HFFc6 (cell line): Measurements from ENCODE around the gene ATP11A. TPM values are rescaled to one million over a fixed set of nuclear protein-coding genes. Genes with fewer than 3 reads are reported as not detected.
"Not testable (repeated sequence)": the region's sequence is repeated elsewhere in the genome, so short reads cannot be mapped to it uniquely, and the experiment has no call there.

ENCODE experiments used
- DNase-seq: peaks from one replicate; pipeline ENCODE4 v3.0.0-alpha.2; 2018
- H3K27ac Mint-ChIP-seq: 2 replicates; pipeline ENCODE4 v1.8.0; 2020; ENCODE audit warnings: mild to moderate bottlenecking, mixed read lengths
- H3K27me3 Mint-ChIP-seq: 2 replicates; pipeline ENCODE4 v1.8.0; 2021; ENCODE audit warnings: mild to moderate bottlenecking, moderate library complexity, mixed read lengths; ENCODE audit not compliant: insufficient read depth
- H3K36me3 Mint-ChIP-seq: 2 replicates; pipeline ENCODE4 v1.8.0; 2021; ENCODE audit warnings: low read depth, mixed read lengths
- H3K4me1 Mint-ChIP-seq: 2 replicates; pipeline ENCODE4 v1.8.0; 2020; ENCODE audit warnings: low read depth, mixed read lengths
- H3K4me3 Mint-ChIP-seq: 2 replicates; pipeline ENCODE4 v1.8.0; 2020; ENCODE audit warnings: mild to moderate bottlenecking, moderate library complexity, mixed read lengths
- H3K9me3 Mint-ChIP-seq: 2 replicates; pipeline ENCODE4 v1.8.0; 2020; ENCODE audit warnings: mild to moderate bottlenecking, mixed read lengths
- total RNA-seq, 6 experiments: library from RNA; stranded (reverse); fragmentation: NEBNext Ultra II Directional; extraction: Animal tissue kit (Norgen Biotek cat#: 25700); gene quantifications; 2 replicates in 1 of 6; 3 replicates in 5 of 6; pipeline ENCODE4 v1.2.3, GENCODE V29; 2021
- TF ChIP-seq, protein P1 (sequence below): fragments of 200-600 bp; sonication (generic); IDR thresholded peaks from 2 replicates; pipeline ENCODE4 v1.5.0; 2021; ENCODE audit warnings: antibody characterized with exemption, mild to moderate bottlenecking

Gene ATP11A
- total RNA-seq, 6 experiments from 2014 or later: 4.3 to 29.9 (median 6.5) TPM

DNA sequence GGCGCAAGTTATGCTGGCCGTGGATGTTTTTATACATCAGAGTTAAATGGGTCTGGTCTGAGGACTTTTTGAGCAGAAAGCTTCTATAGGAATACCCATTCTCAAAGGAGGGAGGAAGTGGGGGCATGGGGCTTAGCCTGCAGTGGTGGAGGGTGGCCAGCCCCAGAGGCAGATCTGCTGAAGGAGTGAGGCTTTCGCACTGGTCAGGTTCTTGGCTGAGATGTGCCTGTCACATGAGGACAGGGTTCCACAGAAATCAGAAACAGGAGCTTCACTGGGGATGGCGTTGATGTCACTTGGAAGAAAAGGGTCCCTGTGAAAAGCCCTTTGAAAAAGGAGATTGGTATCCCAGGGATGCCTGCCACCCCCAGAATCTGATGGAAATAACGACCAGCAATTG, 178.5 kb downstream of the ATP11A start:
- H3K36me3 Mint-ChIP-seq: peaks cover 9% of the 10 kb centered on the region; the same call in 1 of the 2 replicates
- peaks cover 6% of the 10 kb centered on the region for H3K27me3 Mint-ChIP-seq
- H3K4me3 Mint-ChIP-seq: no peak overlapping the region
- H3K9me3 Mint-ChIP-seq: no peaks in the 10 kb centered on the region; the same call in 1 of the 2 replicates
- H3K4me1 Mint-ChIP-seq: no peaks in the 10 kb centered on the region
- TF ChIP-seq, protein P1, sequence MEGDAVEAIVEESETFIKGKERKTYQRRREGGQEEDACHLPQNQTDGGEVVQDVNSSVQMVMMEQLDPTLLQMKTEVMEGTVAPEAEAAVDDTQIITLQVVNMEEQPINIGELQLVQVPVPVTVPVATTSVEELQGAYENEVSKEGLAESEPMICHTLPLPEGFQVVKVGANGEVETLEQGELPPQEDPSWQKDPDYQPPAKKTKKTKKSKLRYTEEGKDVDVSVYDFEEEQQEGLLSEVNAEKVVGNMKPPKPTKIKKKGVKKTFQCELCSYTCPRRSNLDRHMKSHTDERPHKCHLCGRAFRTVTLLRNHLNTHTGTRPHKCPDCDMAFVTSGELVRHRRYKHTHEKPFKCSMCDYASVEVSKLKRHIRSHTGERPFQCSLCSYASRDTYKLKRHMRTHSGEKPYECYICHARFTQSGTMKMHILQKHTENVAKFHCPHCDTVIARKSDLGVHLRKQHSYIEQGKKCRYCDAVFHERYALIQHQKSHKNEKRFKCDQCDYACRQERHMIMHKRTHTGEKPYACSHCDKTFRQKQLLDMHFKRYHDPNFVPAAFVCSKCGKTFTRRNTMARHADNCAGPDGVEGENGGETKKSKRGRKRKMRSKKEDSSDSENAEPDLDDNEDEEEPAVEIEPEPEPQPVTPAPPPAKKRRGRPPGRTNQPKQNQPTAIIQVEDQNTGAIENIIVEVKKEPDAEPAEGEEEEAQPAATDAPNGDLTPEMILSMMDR: no peak
- H3K27ac Mint-ChIP-seq: no peak overlapping the region
- DNase-seq: no peak

DNA sequence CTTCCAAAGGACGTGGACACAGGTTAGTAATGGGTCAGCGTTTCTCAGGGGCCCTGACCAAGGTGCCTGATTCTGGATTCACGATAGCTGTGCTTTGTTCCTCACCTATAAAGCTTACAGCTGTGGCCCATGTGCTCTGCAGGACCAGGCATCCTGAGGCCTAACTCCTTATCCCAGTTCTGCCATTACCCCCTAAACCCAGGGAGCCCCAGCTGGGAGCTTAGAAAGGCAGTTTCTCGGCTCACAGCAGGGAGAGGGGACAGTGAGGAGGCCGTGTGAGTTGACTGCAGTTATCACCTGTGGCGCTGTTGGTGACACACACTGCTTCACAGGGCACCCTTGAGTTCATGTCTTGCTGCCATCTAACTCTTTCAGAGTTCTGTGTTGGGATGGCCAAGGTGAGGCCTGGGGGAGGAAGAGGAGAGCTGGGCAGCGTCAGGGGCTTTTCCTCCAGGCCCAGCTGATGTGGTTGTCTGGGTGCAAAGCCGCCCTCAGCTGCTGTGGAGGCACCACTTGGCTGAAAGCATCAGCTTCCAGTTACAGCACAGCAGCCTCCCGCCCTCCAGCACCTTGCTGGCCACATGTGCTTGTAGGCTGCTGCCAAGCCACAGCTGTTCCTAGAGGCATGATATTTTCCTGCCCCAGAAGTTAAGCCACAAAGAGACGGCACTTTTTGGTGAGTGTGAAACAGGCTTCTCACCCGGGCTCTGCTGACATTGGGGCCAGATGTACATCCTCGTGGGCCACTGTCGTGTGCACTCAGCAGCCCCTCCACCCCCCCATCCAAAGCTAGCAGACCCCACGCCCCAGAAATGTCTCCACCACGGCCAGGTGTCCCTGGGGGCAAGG, 179.6 kb downstream of the ATP11A start:
- Mint-ChIP-seq H3K36me3 (peaks cover 9% of the 10 kb centered on the region; the same call in 1 of the 2 replicates), H3K27me3 (peaks cover 6% of the 10 kb centered on the region), H3K27ac (no peak overlapping the region), H3K9me3 (no peaks in the 10 kb centered on the region; the same call in 1 of the 2 replicates), H3K4me1 (no peaks in the 10 kb centered on the region), H3K4me3 (no peak overlapping the region)
- TF ChIP-seq, protein P1: no peak
- DNase-seq: no peak

GRCh38 chr13:112870051-112870331, 180.2 kb downstream of the ATP11A start:
- Mint-ChIP-seq H3K9me3 (no peaks in the 10 kb centered on the region; the same call in 1 of the 2 replicates), H3K36me3 (peaks cover 9% of the 10 kb centered on the region; the same call in 1 of the 2 replicates), H3K4me1 (no peaks in the 10 kb centered on the region), H3K27ac (no peak overlapping the region), H3K4me3 (no peak overlapping the region), H3K27me3 (peaks cover 6% of the 10 kb centered on the region)
- DNase-seq: no peak
- TF ChIP-seq, protein P1: no peak

- no peak for DNase-seq
- Mint-ChIP-seq H3K4me1 (no peaks in the 10 kb centered on the region), H3K27me3 (peaks cover 6% of the 10 kb centered on the region), H3K4me3 (no peak overlapping the region), H3K36me3 (peaks cover 8% of the 10 kb centered on the region; the same call in 1 of the 2 replicates), H3K9me3 (no peaks in the 10 kb centered on the region; the same call in 1 of the 2 replicates), H3K27ac (no peak overlapping the region)
- TF ChIP-seq, protein P1: no peak
These were observed 181.0 kb downstream of the ATP11A start for GRCh38 chr13:112870737-112871287.

DNA sequence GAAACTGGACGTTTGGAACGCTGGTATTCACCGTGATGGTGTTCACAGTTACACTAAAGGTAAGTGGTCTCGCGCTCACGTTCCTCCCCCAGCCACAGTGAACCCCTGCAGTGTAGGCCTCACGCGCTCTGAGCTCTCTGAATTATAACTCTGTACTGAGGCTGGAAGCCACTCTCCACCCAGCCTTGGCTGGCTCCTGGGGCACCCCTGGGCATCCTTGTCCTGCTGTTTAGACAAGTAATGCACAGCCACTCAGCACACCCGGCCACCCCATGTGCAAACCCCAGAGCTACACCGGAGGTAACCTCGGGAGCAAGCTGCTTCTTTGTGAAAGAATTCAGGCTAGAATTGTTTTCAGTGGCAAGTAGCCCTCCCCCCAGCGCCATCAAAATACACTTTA, 181.9 kb downstream of the ATP11A start:
- Mint-ChIP-seq H3K27ac (no peak overlapping the region), H3K27me3 (peaks cover 6% of the 10 kb centered on the region), H3K36me3 (peaks cover 4% of the 10 kb centered on the region; the same call in 1 of the 2 replicates), H3K9me3 (no peaks in the 10 kb centered on the region; the same call in 1 of the 2 replicates), H3K4me3 (no peak overlapping the region), H3K4me1 (no peaks in the 10 kb centered on the region)
- DNase-seq: no peak
- TF ChIP-seq, protein P1: no peak

- H3K9me3 Mint-ChIP-seq, H3K36me3 Mint-ChIP-seq, H3K27ac Mint-ChIP-seq, H3K4me1 Mint-ChIP-seq, DNase-seq, H3K4me3 Mint-ChIP-seq, H3K27me3 Mint-ChIP-seq: not testable (repeated sequence)
These were observed 183.1 kb downstream of the ATP11A start for GRCh38 chr13:112872657-112873631.
